ENCODE results near the gene MCM6. TPM values are rescaled to one million over a fixed set of nuclear protein-coding genes. Genes with fewer than 3 reads are reported as not detected.

The MCM6 gene
- total RNA-seq, 1 experiment from 2014 or later, result 113 TPM

DNA sequence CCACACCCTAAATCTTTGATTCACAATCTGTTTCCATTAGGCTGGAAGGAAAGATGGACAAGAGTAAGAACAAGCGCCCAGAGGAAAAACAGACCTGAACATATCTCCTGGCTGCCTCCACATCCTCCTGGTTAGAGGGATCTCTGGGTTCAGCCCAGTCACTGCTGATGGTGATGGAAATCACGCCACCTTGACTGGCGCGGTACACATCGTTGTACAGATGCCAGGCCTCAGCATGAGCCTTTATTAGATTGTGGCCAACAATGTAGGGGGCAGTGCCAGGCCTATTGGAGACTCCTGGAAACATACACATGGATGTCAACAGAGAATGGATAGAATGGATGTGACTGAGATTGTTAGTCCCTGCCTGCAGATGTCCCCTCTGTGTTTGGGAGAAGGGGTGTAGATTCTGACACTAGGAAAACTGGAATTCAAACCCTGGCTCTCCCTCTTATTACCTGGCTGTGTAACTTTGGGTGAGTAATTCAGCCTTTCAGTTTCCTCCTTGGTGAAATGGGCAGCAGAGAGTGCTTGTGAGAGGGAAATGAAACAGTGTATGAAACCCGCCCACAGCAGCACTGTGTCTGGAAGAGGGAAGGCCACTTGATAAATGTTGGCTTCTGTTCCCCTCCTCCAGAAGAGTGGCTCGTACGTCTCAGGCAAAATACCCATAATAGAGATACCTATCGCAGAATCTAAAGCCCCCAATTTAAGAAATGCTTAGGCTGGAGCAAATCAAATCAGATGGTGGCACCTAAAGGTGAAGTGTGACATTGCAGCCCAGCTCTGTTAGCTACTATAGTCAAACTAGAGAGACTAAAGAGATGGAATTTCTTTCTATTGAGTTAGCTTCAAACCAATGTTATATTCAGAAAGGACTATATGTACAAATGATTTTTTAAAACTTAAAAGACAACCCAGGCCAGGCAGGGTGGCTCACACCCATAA, 75.5 kb downstream of the MCM6 start:
- TF ChIP-seq, protein P1, sequence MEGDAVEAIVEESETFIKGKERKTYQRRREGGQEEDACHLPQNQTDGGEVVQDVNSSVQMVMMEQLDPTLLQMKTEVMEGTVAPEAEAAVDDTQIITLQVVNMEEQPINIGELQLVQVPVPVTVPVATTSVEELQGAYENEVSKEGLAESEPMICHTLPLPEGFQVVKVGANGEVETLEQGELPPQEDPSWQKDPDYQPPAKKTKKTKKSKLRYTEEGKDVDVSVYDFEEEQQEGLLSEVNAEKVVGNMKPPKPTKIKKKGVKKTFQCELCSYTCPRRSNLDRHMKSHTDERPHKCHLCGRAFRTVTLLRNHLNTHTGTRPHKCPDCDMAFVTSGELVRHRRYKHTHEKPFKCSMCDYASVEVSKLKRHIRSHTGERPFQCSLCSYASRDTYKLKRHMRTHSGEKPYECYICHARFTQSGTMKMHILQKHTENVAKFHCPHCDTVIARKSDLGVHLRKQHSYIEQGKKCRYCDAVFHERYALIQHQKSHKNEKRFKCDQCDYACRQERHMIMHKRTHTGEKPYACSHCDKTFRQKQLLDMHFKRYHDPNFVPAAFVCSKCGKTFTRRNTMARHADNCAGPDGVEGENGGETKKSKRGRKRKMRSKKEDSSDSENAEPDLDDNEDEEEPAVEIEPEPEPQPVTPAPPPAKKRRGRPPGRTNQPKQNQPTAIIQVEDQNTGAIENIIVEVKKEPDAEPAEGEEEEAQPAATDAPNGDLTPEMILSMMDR (conservative IDR thresholded peaks at IDR 0.05), result peak; percentile 30; the same call in 2 of the 3 replicates
- no peaks in the 10 kb centered on the region for H3K79me2 ChIP-seq (ENCODE audit: insufficient read depth, low read length)
- H4K91ac ChIP-seq (ENCODE audit: insufficient read length, low read depth, low read length), result no peak overlapping the region
- H4K8ac ChIP-seq (replicated peaks; ENCODE audit: insufficient read length, low read depth, low read length), result no peak overlapping the region
- H2AK5ac ChIP-seq (ENCODE audit: insufficient read length, low read length), result no peak overlapping the region
- Mint-ChIP-seq H3K36me3 (ENCODE audit: insufficient read depth in 1 of 3, low read depth in 3 of 3) (peaks cover 0 to 19% (median 17%) of the 10 kb centered on the region in 3 experiments; a peak in 6 of 7 replicates), H3K4me3 (no peak overlapping the region), H3K9me3 (peaks cover 25 to 27% of the 10 kb centered on the region in 2 experiments), H3K27ac (no peak overlapping the region; a peak in 1 of 7 replicates), H3K4me1 (peaks cover 7 to 8% of the 10 kb centered on the region in 2 experiments; a peak in 3 of 4 replicates), H3K27me3 (ENCODE audit: low read depth) (peaks cover 2% of the 10 kb centered on the region)
- no peaks in the 10 kb centered on the region for H3K9me3 ChIP-seq (ENCODE audit: control insufficient read depth, low read depth, low read length)
- no peaks in the 10 kb centered on the region for H3K79me1 ChIP-seq (ENCODE audit: insufficient read depth, low read depth, low read length, poor library complexity, severe bottlenecking)
- H2BK120ac ChIP-seq (ENCODE audit: low read depth, low read length, poor library complexity, severe bottlenecking), result no peak overlapping the region
- no peak overlapping the region for H2BK15ac ChIP-seq (ENCODE audit: low read depth, low read length)
- no peak overlapping the region for H3K14ac ChIP-seq (ENCODE audit: insufficient read depth, low read length)
- H3K4me1 ChIP-seq (ENCODE audit: insufficient read depth, low read length), result no peaks in the 10 kb centered on the region
- no CpG with 5 or more reads among the region's 9 CpGs for WGBS (ENCODE audit: extremely low coverage, insufficient read length, low lambda C conversion rate)
- H3K56ac ChIP-seq (ENCODE audit: insufficient read length, low read depth, low read length), result no peak overlapping the region
- no peaks in the 10 kb centered on the region for H3K23me2 ChIP-seq (ENCODE audit: insufficient read length, low read depth, low read length, poor library complexity, severe bottlenecking)
- no peaks in the 10 kb centered on the region for H3K27me3 ChIP-seq (ENCODE audit: insufficient read depth, low read length)
- no peak overlapping the region for H3K27ac ChIP-seq (ENCODE audit: insufficient read length, low read depth, low read length)
- no peak overlapping the region for H3K23ac ChIP-seq (ENCODE audit: insufficient read length, low read depth, low read length)
- H2BK12ac ChIP-seq (ENCODE audit: insufficient read length, low read depth, low read length), result no peak overlapping the region
- H3K4me2 ChIP-seq (ENCODE audit: insufficient read depth, insufficient read length, low read length), result no peak overlapping the region
- no peak for DNase-seq
- H4K20me1 ChIP-seq (ENCODE audit: control insufficient read depth, insufficient read depth, insufficient read length), result no peaks in the 10 kb centered on the region
- H2BK5ac ChIP-seq (ENCODE audit: insufficient read length, low read length), result no peak overlapping the region
- no peak overlapping the region for H3T11ph ChIP-seq (ENCODE audit: low read length)
- H3K9ac ChIP-seq (ENCODE audit: extremely low read depth, insufficient read length, low read length), result no peak overlapping the region
- no peak overlapping the region for H4K5ac ChIP-seq (ENCODE audit: insufficient read length, low read depth, low read length)
- no peak overlapping the region for H2BK20ac ChIP-seq (ENCODE audit: low read depth, low read length, poor library complexity, severe bottlenecking)
- no peak overlapping the region for H2AFZ ChIP-seq (ENCODE audit: low read length)
- H3K18ac ChIP-seq (ENCODE audit: insufficient read length, low read depth, low read length), result no peak overlapping the region
- no peak overlapping the region for H3K4ac ChIP-seq (ENCODE audit: low read depth, low read length)

Data from H9 (cell line).